ENCODE results near the gene MPHOSPH6.
"Not testable (repeated sequence)": the region's sequence is repeated elsewhere in the genome, so short reads cannot be mapped to it uniquely, and the experiment has no call there.

Gene MPHOSPH6

DNA sequence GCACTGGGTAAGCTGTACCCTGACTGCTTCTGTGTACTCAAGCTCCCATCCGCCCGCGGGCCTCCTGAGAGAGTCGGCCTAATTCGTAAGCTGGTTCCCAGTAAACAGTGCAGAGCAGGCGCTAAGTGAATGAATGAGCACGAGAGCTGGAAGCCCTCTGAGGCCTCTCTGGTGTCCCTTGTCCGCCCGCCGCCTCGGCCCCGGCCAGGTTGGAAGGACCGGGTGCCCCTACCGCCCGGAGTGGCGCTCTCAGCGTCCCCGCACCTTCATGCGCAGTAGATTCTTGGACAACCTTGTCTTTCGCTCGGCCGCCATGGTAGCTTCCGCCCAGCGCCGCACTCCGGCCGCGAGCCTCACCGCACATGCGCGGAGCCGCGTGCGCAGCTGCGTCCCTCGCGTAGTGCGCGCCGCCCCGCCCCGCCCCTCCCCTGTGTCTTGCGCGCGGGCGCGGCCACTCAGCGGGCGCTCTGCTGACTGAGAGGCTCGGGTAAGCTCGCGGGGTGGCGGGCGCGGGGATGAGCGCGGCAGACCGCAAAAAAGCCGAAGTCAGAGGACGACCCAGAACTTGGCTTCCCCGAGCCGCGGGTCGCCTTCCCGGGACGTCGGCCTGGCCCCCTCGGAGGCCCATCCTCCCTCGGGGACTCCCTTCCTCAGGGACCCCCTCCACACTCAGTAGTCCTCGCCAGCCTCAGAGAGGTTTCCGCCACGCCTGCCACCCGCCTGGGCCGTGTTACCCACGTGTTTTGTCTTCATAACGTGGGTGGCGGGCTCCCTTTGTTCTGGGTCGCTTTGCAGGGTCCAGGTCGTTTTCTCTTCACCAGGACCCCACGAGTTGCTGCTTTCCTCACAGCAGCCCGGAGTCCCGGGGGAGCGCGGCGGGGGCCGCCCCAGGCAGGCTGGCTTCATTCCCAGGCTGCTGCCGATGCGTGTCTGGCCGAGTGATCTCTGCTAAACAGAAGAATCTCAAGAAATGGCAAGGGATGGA is at the start of gene MPHOSPH6:
TSS of gene MPHOSPH6 (minus strand) at position 364 of the 985 bp plus-strand sequence. CDS start at position 315, 49 bp downstream.
- DNase-seq: peak; percentile 68

DNA sequence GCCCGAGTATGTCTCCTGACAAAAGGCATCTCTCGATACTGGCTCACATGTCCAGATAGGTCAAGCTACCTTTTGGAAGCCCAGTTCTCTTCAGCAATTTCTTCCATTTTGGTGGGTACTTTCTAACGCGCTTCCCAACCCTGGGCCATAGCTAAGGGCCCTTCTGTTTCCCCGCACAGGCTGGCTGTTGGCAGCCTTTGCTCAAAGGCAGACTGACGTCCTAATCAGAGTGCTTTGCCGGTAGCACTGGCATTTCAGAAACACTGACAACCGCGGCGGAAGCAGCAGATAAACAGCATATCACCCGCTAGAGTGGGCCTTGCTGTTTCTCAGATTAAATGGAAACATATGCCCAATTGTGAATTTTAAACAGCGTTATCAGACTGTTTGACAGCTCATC is 49.3 kb upstream of the MPHOSPH6 start:
- no peak for DNase-seq

- not testable (repeated sequence) for DNase-seq
These were observed 39.3 kb upstream of the MPHOSPH6 start for GRCh38 chr16:82209314-82209713.

DNA sequence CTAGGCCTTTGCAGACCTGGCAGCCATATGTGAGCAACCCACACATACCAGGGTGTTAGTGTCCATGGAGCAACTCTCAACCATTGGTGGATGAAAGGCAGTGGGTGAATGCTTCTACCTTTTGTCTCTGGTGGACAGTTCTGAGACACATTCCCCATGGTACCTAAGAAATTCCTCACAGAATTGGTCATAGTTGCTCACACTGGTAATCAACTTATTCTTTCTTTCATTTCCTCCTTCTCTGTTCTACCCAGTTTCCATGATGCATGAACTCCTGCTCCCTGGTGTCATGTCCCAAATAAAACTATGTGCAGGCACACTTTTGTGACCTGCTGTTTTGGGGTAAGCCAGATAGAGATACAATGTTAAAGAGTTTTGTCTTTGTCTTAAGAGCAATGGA is 33.2 kb upstream of the MPHOSPH6 start:
- DNase-seq: no peak

DNA sequence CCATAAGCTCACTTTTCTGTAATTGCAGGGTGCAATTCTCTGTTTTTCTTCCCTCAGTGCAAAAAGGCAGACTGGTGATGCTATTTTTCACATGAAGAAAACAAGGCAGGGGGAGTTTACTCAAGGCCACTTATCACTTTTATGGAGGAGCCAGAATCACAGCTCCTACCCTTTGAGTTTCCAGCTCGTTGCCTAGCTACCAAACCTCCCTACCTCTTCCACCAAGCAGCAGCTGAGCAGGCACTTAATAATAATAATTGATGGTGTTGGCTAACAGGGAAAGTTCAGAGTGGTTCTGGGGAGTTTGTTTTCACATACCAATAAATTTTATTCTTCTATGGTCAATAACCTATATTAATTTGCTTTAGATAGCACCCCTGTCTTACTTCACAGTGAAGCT is 31.9 kb upstream of the MPHOSPH6 start:
- peak; percentile 23 for DNase-seq

DNA sequence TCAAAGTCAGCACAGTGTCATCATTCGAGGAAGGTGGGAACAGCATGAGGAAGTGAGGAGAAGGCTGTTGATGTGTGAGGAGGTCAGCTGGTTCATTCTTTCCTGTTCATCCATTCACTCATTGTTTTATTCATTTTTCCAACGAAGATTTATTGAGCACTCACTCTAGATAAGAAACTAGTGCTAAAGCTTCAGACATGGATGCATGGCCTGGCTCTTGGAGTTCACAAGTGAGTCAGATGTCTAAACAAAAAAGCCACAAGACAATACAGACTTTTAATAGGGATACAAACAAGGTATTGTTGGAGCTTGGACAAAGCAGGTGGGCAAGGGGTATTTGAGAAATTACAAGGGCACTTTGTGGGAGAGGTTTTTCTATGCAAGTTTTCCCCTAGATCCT is 31.3 kb upstream of the MPHOSPH6 start:
- no peak for DNase-seq

DNA sequence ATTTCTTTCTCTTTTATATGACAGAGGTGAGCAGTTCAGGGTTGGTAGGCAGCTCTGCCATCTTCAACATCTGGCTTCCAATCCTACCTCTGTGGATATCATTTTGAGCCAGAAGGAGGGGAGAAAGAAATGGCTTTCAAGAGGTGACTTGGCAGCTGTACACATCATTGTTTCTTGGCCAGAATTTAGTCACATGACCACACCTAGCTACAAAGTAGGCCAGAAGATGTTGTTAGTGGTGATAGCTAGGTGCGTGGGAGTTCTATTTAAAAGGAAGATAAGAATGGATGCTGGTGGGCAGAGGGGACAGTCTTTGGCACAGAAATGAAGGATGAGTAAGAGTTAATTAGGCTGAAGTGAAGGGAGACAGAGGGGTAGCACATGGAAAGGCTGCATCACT is 29.2 kb upstream of the MPHOSPH6 start:
- DNase-seq: no peak

- no peak for DNase-seq
These were observed 27.7 kb upstream of the MPHOSPH6 start for GRCh38 chr16:82197540-82198240.

DNA sequence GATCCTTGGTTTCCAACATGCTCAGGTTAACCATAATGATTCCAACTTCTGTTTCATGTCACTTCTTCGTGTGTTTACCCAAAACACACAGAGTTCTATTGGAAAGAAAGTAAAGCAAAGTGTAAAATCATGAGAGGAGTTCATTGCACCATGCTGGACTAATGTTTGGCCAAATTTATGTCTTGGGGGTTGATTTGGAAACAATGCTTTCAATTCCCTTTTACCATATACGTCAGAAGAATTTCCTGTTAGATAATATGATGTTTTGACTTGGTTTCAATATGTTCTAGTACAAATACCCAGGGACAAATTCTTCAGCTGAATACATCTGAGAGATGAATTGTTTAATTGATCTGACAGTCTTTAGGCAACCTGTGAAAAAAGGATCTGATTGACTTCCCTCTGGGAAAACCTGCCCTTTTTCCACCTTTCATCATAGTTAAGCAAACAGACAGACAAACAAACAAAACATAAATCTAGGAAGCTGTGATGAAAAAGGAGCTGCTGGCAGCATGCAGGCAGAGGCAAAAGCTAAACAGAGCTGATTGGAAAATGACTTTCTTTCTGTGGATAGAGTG is 26.0 kb upstream of the MPHOSPH6 start:
- DNase-seq: no peak

GRCh38 chr16:82194086-82194485 is 24.1 kb upstream of the MPHOSPH6 start:
- DNase-seq: no peak

DNA sequence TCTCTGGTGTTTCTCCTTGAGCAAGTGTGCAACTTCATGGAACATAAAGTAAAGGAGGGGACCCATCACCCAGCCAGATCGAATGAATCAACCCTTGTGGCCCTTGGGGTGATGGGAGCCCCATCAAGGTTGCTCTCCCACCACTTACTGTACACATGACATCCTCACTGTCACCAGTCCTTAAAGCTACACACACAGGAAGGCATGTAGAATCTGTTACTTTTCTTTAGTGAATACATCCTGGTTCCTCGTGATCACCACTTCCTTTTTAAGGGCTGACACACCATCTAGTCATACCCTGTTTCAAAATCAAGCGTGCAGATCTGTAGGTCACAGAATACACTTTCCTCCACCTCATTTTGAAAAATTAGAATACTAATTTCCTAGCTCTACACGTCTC is 22.6 kb upstream of the MPHOSPH6 start:
- no peak for DNase-seq

DNA sequence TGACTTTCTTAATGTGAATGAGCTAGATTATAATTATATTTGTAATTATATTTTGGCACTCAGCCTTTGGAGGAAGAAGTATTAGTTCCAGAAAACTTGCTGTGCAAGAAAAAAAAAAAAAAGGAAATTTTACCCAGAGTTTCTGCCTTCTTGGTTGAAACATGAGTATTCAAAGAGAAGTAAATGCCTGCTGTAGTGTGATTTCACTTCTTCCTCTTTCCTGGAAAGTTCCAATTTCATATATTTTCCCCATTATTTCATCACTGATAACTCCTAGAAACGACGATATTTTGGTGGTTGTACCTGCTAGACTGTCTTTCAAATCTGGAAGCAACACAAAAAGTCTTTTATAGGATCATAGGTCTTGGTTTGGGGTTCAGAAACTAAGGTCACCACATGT is 20.4 kb upstream of the MPHOSPH6 start:
- no peak for DNase-seq

GRCh38 chr16:82187829-82188228 is 17.8 kb upstream of the MPHOSPH6 start:
- DNase-seq: no peak

DNA sequence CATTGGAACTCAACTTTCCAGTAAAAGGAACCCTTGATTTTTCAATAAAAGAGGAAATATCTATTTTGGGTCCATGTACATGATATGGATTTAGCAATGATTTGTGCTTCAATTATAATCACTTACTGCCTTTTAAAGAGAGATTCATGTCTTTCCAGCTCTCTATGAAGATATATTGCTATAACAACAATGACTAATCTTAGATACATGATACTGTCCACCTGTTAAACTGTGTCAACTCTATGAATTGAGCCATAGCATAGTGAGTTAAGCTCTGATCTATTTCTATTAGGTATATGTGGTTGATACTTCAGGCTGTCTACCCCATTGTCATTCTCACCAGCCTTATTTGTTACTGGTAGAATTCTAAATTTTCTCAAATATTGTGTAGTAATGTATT is 15.0 kb upstream of the MPHOSPH6 start:
- DNase-seq: no peak

DNA sequence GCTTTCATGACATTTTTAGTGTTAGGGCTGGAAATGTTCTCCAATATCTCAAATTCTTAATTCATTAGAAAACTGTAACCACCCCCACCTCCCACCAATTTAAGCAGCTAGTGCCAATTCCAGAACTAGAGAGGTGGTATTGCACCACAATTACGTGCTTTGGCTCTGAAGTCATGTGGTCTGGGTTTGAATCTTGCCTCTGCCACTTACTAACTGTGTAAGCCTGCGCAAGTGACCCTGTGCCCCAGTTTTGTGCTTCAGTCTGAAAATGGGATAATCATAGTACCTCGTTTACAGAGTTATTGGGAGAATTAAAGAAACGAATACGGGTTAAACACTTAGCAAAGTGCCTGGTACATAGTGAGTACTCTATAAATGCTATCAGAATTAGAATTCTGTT is 14.2 kb upstream of the MPHOSPH6 start:
- DNase-seq: no peak

- no peak for DNase-seq
These were observed 13.0 kb upstream of the MPHOSPH6 start for GRCh38 chr16:82183004-82183397.

GRCh38 chr16:82182266-82183003 is 12.4 kb upstream of the MPHOSPH6 start:
- peak; percentile 15 for DNase-seq

DNA sequence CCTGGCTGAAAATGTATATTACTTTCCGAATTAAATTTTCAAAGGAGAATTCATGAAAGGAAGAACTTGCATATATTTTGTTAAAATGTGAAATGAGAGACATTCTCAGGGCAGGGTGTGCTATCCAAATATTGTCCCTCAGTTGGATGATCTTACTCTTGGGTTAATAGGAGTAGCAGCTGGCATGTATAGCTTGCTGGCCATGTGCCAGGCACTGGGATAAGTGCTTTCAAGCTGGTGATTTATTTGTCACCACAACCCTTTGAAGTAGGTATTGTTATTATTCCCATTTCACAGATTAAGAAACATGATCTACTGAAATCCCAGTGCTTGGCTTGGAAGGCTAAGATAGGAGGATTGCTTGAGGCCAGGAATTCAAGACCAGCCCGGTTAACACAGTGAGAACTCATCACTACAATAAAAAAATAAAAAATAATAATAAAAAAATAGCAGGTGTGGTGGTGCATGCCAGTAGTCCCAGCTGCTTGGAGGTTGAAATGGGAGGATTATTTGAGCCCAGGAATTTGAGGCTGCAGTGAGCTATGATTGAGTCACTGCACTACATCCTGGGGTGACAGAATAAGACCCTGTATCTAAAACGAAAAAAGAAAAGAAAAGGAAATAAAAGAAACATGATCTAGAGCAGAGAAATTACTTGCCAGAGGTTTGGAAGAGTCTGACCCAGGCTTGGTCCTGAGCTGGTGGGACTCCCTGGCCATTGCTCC is 11.6 kb upstream of the MPHOSPH6 start:
- peak; percentile 43 for DNase-seq

GRCh38 chr16:82178352-82178751 is 8.3 kb upstream of the MPHOSPH6 start:
- no peak for DNase-seq

- DNase-seq: no peak
These were observed 7.5 kb upstream of the MPHOSPH6 start for GRCh38 chr16:82177555-82177954.

DNA sequence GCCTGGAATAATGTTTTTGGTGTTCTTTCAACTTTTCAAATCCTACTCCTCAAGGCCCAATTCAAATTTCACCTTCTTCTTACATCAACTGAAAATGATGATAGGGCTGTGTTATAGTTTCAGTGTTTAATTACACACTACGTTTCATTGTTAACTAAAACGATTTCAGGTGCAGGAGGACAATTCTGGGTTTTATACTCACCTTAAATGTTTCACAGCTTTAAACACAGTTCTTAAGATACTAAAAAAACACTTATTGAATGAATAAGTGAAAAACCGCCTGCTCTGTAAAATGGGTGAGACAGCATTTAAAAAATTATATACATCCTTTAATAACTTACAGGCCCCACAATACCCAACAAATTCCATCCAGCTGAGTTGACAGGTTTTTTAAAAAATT is 6.2 kb upstream of the MPHOSPH6 start:
- no peak for DNase-seq

GRCh38 chr16:82175627-82176026 is 5.6 kb upstream of the MPHOSPH6 start:
- no peak for DNase-seq

All from NCI-H774 (cell line).